ENCODE measurements around the gene AP3D1. TPM values are rescaled to one million over a fixed set of nuclear protein-coding genes. Genes with fewer than 3 reads are reported as not detected.

Gene AP3D1
- polyA plus RNA-seq, 3 donors from 2014 or later: 11.7 to 44.5 (median 17.9) TPM

DNA sequence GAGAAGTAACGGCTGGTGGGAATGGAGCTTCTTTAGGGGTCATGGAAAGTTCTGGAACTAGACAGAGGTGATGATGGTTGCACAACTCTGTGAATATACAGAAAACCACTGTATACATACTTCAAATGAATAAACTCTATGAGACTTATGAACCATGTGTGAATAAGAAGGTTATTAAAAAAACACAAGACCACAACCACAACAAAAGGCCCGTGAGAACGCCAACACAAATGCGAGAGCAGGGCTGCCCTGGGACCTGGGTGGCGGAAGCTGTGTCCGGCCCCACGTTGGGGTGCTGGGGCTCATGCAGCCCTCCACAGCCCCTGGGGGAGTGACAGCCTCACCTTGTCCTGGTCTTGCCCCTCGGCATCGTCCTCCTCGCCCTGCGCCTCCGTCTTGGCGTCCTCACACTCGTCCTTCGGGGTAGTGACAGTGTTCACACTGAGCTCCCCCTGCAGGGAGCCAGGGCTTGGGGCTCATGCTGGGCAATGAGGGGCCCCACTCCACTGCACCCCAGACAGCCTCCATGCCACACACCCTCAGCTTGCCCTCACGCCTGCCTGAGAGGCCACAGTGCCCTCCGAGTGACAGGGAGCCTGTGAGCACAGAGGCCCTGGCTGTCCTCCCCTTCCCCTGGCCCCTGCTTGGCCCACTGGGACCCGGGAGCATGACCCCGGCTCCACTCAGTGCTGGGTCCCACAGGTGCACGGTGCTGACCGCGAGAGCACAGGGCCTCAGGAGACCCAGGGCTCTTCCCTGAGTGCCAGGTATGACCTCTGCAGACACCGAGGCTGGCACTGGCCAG lies 38.6 kb downstream of the AP3D1 start:
- Mint-ChIP-seq H3K9me3 (no peaks in the 10 kb centered on the region), H3K4me1 (peaks cover 15 to 17% of the 10 kb centered on the region in 2 donors), H3K4me3 (peak overlapping the region in 4 of 5 donors; percentile 18 to 63 (median 33)), H3K27me3 (ENCODE audit: low read depth in 3 of 3) (peaks cover 0 to 4% (median 0%) of the 10 kb centered on the region in 3 donors), H3K27ac (peak overlapping the region; percentile 68 to 90 (median 84)), H3K36me3 (peaks cover 10 to 27% (median 19%) of the 10 kb centered on the region in 3 donors)
- peak; percentile 56 to 63 (median 62) for DNase-seq

DNA sequence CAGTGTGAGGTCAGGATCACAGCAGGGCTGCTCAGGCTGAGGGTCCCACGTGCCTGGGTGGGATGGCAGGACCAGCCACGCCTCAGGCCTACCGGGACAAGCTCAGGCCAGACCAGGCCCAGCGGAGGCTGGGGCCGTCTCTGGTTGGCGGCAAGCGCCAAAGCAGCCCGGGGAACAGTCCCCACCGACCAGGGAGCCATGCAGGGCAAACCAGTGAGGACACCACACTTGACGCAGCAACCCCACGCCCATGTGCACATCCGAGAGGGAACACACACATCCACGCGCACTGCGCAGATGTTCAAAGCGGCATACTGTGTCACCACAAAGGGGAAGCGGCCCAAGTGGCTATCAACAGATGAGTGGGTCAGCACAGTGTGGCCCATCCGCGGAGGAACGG lies 39.5 kb downstream of the AP3D1 start:
- H3K27ac Mint-ChIP-seq: peak overlapping the region in 3 of 6 donors; percentile 73 to 85 (median 84)

DNA sequence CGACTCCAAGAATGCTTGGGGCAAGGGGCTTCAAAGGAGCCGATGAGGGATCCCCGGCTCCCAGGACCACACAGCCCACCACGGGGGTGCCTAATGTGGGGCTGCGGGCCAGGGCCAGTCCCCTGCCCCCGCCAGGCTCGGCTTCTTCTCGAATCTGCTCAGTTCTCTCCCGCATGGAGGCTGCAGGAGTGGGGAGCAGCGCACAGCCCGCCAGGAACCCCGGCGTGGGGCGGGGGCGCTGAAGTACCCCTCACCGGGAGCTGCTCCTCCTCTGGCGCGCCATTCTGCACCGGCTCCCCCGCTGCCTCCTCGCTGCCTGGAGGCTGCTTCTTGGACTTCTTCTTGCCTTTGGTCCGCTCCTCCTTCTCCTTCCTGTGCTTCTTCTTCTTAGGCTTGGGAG lies 39.9 kb downstream of the AP3D1 start:
- no peak overlapping the region for H3K4me3 Mint-ChIP-seq
- H3K4me1 Mint-ChIP-seq: peaks cover 15 to 17% of the 10 kb centered on the region in 2 donors
- H3K9me3 Mint-ChIP-seq: no peaks in the 10 kb centered on the region
- H3K27ac Mint-ChIP-seq: no peak overlapping the region
- H3K36me3 Mint-ChIP-seq: peaks cover 14 to 33% (median 19%) of the 10 kb centered on the region in 3 donors
- peaks cover 0 to 6% (median 1%) of the 10 kb centered on the region in 3 donors for H3K27me3 Mint-ChIP-seq (ENCODE audit: low read depth in 3 of 3)
- DNase-seq: no peak

More for the DNA sequence above, 39.5 kb downstream of the AP3D1 start:
- Mint-ChIP-seq H3K9me3 (no peaks in the 10 kb centered on the region), H3K27me3 (ENCODE audit: low read depth in 3 of 3) (peaks cover 0 to 6% (median 0%) of the 10 kb centered on the region in 3 donors), H3K4me1 (peaks cover 15 to 17% of the 10 kb centered on the region in 2 donors), H3K4me3 (no peak overlapping the region), H3K36me3 (peaks cover 10 to 28% (median 19%) of the 10 kb centered on the region in 3 donors)
- no peak for DNase-seq

DNA sequence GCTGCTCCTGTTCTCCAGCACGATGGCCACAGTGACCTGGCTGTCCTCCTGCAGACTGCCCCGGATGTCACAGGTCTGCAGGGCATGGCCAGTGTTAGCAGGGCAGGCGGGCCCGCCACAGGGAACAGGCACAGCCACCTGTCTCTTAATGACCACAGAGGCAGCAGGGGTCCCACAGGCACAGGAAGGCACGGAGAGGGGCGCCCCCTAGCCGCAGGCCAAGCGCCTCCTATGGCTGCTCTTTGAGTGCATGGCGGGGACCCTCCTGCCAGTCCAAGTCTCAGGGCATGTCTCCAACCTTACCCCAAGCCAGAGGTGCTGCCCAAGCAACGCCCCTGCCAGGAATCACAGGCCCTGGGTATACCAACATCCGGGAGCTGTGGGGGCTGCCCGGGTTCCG lies 40.5 kb downstream of the AP3D1 start:
- Mint-ChIP-seq H3K27ac (no peak overlapping the region), H3K36me3 (peaks cover 16 to 39% (median 19%) of the 10 kb centered on the region in 3 donors), H3K9me3 (no peaks in the 10 kb centered on the region), H3K4me1 (peaks cover 15 to 17% of the 10 kb centered on the region in 2 donors), H3K4me3 (no peak overlapping the region), H3K27me3 (ENCODE audit: low read depth in 3 of 3) (peaks cover 0 to 6% (median 1%) of the 10 kb centered on the region in 3 donors)
- DNase-seq: no peak

DNA sequence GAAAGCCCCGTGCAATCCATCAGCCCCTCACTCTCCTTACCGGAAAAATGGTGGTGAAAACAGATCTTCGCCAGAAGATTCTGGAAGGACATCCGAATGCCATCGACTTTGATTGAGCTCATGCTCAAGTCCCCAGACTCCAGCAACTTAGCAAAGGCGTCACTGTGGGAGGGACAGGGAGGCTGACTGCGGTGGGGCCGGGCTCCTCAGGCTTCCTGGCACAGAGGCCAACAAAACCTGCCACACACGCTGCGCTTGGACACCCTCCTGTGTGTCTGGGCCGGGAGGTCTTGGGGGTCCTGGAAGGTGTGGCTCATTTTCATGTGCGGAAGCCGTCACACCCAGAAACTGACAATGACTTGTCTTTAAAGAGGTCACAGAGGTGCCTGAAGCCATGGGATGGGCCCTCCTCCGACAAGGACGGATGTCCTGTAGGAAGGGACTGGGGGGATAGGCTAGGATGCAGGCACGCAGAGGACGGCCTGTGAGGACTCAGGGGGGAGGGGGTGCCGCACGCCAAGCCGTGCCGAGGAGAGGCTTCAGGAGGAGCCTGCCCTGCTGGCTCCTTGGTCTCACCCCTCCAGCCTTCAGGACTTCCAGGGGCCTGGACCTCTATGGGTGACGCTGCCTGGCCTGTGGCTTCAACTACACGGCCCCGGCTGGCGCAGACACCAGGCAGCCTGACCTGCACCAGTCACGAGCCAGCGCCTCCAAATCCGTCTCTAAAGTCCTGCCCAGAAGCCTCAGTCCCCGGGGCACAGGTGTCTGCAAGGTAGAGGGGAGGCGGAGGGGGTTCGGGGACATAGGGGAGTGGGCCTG lies 42.1 kb downstream of the AP3D1 start:
- DNase-seq: no peak
- H3K27ac Mint-ChIP-seq: no peak overlapping the region
- H3K9me3 Mint-ChIP-seq: no peaks in the 10 kb centered on the region
- peaks cover 22 to 45% (median 26%) of the 10 kb centered on the region in 3 donors for H3K36me3 Mint-ChIP-seq
- peaks cover 2 to 6% (median 3%) of the 10 kb centered on the region in 3 donors for H3K27me3 Mint-ChIP-seq (ENCODE audit: low read depth in 3 of 3)
- no peak overlapping the region for H3K4me3 Mint-ChIP-seq
- peaks cover 16 to 17% of the 10 kb centered on the region in 2 donors for H3K4me1 Mint-ChIP-seq

DNA sequence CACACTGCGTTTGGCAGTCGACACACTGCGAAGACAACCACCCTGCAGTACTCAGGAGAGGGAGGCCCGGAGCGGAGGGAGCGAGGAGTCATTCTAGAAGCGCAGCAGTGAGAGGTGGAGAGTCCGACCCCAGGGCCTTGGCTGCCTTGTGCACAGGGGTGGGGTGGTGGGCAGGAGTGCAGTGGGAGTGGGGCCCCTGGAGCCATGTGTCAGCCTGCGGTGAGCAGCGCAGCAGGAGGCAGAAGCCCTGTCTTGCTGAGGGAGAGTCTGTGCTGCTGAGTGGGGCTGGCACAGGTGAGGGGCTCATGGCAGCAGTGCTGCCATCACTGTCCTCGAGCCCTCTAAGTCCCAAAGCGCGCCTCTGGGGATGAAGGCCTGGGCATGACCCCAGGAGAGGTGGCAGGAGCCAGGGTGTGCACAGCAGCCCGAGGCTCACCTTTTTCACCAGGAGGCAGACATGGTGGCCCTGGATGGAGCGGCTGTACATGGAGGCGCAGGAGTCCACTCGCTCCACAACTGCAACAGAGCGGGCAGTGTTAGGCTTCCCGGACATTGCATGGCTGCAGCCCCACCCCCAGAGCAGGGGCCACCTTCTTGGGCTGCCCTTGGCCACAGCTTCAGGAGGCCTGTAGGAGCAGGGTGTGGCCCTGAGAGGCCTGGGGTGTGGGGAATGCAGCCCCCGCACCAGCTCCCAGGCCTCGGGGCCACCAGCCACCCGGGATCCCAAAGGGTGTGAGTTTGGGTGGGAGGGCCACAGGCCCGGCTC lies 42.9 kb downstream of the AP3D1 start:
- Mint-ChIP-seq H3K27ac (peak overlapping the region in 2 of 6 donors; percentile 0 to 13), H3K36me3 (peaks cover 21 to 47% (median 33%) of the 10 kb centered on the region in 3 donors), H3K27me3 (ENCODE audit: low read depth in 3 of 3) (peaks cover 2 to 6% (median 5%) of the 10 kb centered on the region in 3 donors), H3K9me3 (no peaks in the 10 kb centered on the region), H3K4me1 (peaks cover 11 to 14% of the 10 kb centered on the region in 2 donors), H3K4me3 (no peak overlapping the region)
- DNase-seq: no peak

DNA sequence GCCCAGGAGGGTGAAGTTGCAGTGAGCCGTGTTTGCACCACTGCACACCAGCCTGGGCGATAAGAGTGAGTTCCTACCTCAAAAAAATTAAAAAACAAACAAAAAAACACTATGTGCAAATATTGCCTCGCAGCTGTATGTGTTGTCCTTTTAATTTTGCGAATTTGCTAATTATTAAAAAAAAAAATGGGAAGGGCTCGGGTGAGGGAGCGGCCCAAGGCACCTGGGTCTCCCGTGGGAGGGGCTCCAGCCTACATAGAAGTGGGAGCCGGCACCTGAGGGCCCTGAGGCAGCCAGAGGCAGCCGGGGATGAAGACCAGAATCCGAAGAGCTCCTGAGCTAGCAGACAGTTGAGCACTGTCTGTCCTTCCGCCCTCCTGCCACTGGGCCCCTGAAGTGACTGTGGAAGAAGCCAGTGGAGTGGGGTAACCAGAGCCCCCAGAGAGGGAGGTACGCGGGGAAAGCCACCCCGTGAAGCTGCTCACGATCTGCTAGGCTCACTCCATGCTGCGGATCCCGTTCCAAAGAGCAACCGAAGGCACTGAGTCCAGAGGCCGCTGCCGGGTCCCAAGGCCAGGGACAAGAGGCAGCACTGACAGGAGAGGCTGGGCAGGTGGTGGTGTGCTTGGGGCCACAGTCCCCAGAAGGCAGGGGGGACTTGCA lies 48.2 kb downstream of the AP3D1 start:
- H3K27ac Mint-ChIP-seq: no peak overlapping the region
- peaks cover 14 to 49% (median 30%) of the 10 kb centered on the region in 3 donors for H3K36me3 Mint-ChIP-seq

DNA sequence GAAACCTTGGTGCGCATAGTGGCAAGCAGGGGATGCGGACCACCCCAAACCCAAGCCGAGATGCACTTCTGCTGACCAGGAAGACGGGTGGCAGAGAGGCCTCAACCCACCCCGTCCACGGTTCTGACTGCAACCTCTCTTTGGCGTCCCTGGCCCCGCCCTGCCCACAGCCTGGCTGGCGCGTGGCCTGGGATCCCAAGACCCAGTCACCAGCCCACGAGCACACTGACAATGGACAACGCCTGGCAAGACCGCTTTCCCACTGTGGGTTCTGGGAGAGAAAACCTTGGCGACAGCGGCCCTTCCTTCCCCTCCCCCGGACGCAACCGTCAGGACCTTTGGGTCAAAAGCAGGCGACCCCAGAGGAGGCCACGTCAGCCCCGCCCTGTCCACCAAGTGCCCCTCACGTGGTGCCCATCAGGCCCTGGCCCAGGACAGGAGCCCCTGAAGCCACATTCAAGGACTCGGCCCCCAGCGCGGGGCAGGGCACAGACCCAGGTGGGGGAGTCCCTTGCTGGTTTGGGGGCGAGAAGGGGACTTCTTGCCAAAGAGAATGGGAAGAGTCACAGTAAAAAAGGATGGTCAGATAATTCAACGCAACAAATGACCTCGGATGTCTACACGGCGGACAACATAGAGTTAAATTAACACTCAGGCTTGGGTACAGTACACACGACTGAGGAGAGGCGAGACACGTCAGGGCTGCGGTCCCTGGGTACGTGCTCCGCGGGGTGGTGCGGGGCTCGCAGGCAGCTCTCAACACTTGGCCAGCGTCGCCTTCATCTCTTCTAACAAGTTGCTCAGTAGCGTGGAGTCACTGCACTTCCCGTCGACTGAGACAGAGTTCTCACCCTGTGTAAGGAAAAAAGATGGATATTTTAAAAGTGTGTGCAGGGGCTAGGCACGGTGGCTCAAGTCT lies 49.7 kb downstream of the AP3D1 start:
- DNase-seq: no peak

More for the DNA sequence above, 48.2 kb downstream of the AP3D1 start:
- H3K4me1 Mint-ChIP-seq: peaks cover 0 to 4% of the 10 kb centered on the region in 2 donors
- no peak for DNase-seq
- H3K9me3 Mint-ChIP-seq: no peaks in the 10 kb centered on the region
- H3K4me3 Mint-ChIP-seq: no peak overlapping the region
- peaks cover 1 to 5% (median 2%) of the 10 kb centered on the region in 3 donors for H3K27me3 Mint-ChIP-seq (ENCODE audit: low read depth in 3 of 3)

DNA sequence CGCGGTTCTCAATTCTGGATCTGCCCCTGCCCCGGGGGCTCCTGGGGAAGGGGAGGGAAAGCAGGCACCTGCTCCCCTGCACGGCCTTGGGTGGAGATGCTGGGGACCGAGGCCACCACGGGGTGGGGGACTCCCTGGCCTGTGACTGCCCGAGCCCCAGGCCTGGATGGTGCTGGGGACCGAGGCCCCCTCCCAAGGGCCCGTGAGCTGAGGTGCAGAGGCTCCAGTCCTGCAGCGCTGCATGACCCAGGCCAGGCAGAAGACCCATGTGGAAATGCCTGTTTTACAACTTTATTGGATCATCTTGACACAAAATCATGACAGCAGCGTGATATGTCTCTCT lies 50.7 kb downstream of the AP3D1 start:
- Mint-ChIP-seq H3K36me3 (peaks cover 10 to 31% (median 20%) of the 10 kb centered on the region in 3 donors), H3K9me3 (no peaks in the 10 kb centered on the region), H3K4me1 (peaks cover 6 to 10% of the 10 kb centered on the region in 2 donors), H3K27ac (no peak overlapping the region), H3K4me3 (no peak overlapping the region), H3K27me3 (ENCODE audit: low read depth in 3 of 3) (peaks cover 8 to 15% (median 10%) of the 10 kb centered on the region in 3 donors)
- no peak for DNase-seq

More for the DNA sequence above, 49.7 kb downstream of the AP3D1 start:
- Mint-ChIP-seq H3K4me1 (peaks cover 5 to 7% of the 10 kb centered on the region in 2 donors), H3K27ac (peak overlapping the region in 3 of 6 donors; percentile 28 to 69 (median 62)), H3K36me3 (peaks cover 10 to 41% (median 24%) of the 10 kb centered on the region in 3 donors), H3K27me3 (ENCODE audit: low read depth in 3 of 3) (peaks cover 0 to 6% (median 2%) of the 10 kb centered on the region in 3 donors), H3K9me3 (no peaks in the 10 kb centered on the region), H3K4me3 (no peak overlapping the region)

DNA sequence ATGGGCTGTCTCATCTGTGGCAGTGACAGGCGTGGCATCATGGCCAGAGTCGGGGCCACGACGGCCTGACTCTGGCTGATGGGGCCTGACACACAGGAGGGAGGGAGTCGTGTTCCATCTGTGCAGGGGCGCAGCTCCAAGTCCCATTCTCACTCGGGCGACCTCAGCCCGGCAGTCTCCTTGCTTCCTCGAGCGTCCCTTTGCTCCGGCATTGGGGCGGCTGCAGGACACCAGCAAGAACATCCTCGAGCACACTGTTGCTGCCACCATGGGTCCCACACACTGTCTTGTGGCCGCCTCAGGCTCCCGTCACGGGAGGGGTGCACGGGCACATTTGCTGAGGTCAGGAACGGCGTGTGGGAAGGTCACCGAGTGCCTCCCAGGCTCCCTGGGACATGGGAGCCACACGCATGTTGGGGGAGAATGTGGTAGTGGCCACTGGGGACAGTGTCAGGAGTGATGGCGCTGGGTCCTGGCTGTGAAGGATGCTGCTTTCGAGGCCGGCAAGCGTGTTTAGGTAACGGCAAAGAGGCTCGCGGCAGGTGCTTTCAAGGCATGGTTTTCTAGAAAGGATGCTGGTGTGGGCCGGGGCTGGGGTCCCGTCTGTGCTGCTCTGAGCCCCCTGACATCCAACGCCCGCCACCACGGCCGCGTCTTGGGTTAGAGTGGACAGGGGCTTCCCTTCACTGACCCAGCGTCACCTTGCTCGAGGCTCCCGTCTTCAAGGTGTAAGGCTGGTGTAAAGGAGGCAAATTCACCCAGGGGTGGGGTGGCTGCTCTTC lies 51.2 kb downstream of the AP3D1 start:
- Mint-ChIP-seq H3K27me3 (ENCODE audit: low read depth in 3 of 3) (peaks cover 12 to 17% (median 13%) of the 10 kb centered on the region in 3 donors), H3K4me1 (peaks cover 8 to 12% of the 10 kb centered on the region in 2 donors), H3K4me3 (no peak overlapping the region), H3K36me3 (peaks cover 5 to 26% (median 15%) of the 10 kb centered on the region in 3 donors), H3K9me3 (no peaks in the 10 kb centered on the region), H3K27ac (no peak overlapping the region)
- DNase-seq: no peak

DNA sequence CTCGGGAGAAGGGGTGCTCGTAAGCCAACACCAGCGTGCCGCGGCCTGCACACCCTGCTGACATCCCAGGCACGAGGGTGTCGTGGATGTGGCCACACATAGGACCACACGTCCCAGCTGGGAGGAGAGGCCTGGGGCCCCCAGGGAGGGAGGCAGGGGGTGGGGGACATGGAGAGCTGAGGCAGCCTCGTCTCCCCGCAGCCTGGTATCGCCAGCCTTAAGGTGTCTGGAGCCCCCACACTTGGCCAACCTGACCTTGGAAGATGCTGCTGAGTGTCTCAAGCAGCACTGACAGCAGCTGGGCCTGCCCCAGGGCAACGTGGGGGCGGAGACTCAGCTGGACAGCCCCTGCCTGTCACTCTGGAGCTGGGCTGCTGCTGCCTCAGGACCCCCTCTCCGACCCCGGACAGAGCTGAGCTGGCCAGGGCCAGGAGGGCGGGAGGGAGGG lies 52.3 kb downstream of the AP3D1 start:
- no peak overlapping the region for H3K27ac Mint-ChIP-seq

More for the DNA sequence above, 52.3 kb downstream of the AP3D1 start:
- Mint-ChIP-seq H3K9me3 (no peaks in the 10 kb centered on the region), H3K27me3 (ENCODE audit: low read depth in 3 of 3) (peaks cover 15 to 24% (median 21%) of the 10 kb centered on the region in 3 donors), H3K4me1 (peaks cover 17 to 18% of the 10 kb centered on the region in 2 donors), H3K4me3 (no peak overlapping the region), H3K36me3 (peaks cover 2 to 24% (median 13%) of the 10 kb centered on the region in 3 donors)
- no peak for DNase-seq

Data from immature natural killer cell (primary cell).